GM21390 (cell line): ENCODE results near the gene FUT2.

ENCODE experiments used
- ATAC-seq: cut with Tn5 transposase; IDR thresholded peaks from one replicate; pipeline ENCODE4 v1.9.1; 2021; ENCODE audit not compliant: unreplicated experiment

FUT2 gene

DNA sequence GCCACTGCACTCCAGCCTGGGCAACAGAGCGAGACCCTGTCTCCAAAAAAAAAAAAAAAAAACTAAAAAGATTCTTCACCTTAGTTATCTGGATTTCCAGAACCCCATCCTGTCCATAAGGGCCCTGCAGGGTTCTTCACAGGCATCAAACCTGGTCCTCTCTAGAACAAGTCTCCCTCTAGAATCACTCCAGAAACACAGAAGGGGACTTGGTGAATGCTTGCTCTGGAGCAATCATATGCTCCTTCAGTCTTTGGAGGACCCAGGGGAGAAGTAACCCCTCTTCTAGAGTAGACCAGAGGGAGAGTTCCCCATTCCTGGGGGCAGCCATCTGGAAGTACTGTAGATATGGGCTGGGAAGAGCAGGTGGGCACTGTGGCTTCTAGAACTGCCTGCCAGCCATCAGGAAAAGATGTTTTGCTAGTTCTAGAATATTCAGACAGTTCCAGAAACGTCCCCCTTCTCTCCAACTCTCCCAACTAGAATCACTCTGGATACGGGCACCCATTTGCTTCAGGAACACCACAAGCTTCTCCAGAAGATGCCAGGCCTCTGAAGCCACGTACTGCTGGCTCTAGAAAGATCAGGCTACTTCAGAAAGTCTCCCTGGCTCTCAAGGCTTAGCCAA lies 53.9 kb downstream of the FUT2 start:
- no peak for ATAC-seq

DNA sequence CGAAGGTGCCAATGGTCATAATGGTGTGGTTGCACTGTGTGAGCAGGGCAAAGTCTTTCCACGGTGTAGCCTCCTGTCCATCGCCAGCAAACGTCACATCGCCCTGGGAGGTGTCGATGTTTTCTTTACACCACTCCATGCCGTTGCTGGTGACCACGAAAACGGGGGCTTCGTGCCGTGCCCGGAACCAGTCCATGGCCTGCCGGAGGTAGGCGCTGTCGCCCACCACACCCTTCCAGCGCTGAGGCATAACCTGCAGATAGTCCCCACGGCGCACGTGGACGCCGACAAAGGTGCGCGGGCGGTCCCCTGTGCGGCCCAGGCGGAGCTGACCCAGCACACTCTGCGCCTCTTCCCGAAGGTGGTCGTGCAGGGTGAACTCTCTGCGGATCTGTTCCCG lies 54.6 kb downstream of the FUT2 start:
- no peak for ATAC-seq

DNA sequence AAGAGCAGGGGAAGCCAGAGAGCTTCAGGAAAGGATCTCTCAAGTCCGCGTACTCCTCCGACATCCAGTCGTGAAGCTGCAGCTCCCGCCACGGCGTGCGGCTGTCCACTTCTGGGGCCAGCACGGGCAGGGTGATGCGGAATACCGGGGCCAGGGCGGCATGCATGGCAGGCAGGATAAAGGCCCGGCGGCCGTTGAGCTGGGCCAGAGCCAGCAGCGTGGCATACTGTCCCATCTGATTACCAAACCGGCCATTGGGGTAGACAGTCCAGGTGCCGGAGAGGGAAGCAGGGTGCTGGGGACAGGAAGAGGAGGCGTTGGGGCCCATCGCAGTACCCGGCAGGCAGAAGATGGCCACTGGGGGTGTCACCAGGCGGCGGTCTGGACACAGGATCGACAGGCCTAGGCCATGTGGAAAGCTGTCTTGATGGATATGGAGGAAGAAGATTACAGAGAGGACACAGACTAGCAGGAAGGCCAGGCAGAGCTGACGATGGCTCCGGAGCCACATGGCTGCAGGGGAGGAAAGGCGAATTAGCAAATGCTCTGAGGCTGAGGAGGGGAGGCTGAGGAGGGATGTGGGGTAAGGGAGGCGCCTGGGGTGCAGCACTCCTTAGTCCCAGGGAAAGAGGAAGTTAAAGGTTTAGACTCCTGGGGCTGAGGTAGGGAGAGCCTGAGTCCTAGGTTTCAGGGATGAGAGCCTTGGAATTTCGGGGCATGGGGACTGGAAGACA lies 55.2 kb downstream of the FUT2 start:
- ATAC-seq, result no peak

DNA sequence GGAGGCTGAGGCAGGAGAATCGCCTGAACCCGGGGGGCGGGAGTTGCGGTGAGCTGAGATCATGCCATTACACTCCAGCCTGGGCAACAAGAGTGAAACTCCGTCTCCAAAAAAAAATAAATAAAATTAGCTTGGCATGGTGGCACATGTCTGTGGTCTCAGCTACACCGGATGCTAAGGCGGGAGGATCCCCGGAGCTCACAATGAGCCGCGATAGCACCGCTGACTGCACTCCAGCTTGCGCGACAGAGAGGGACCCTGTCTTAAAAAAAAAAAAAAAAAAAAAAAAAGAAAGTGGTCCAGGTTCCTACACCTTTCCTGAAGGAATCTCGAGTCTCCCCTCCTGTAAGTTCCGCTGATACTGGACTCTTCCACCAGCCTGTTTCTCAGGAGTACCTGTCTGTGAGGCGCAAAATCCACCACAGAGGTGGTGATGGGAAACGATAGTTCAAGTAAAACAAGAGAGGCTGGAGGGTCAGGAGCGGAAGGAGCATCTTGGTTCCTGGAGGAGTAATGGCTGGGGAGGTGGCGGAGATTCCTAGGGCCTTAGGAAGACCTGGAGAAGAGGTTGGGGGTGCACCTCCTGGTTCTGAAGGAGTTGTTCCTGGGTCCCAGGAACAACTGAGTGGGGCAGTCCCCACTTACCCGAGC lies 56.2 kb downstream of the FUT2 start:
- ATAC-seq, result no peak

DNA sequence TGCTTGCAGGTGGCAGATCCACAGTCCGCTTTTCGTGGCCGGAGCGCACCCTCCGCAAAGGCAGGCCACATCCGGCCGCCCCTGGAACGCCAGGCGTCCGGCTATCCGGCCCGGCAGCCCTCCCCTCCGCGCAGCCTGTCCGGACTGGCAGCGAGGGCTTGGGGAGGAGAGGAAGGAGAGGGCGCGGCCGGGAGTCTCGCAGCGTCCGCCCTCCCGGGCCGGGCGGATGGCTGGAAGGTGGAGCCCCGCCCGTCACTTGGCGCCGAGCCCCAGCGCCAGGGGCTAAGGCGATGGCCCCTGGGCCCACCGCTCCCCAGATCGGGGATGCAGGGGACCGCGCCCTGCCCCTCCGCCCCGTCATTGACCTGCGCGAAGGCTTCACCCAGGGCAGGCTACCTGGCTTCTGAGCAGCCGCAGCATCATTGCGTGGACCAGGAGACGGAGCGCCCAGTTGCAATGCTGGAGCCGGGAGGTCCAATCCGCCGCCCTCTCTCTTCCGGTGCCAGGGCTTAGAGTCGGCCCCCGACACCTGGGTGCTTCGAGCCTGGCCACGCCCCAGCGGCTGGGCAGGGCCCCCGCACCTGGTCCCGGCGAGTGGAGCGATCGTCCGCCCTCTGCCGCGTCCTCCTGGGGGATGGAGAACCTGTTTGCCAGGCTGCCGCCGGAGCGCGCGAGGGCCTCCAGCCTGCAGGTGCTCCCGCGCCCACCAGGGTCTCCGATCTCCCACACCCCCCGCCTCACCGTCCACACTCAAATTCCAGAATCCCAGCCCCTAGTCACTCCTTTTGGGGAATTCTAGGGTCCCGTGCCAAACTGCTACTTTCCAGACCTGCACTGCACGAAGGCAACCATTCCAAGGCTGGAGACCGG lies 57.0 kb downstream of the FUT2 start, which contains the start of gene FUT1:
FUT1 (minus strand) TSS at position 146 of the 870 bp plus-strand sequence. CDS start 1,360 bp downstream, outside the sequence.
- no peak for ATAC-seq

DNA sequence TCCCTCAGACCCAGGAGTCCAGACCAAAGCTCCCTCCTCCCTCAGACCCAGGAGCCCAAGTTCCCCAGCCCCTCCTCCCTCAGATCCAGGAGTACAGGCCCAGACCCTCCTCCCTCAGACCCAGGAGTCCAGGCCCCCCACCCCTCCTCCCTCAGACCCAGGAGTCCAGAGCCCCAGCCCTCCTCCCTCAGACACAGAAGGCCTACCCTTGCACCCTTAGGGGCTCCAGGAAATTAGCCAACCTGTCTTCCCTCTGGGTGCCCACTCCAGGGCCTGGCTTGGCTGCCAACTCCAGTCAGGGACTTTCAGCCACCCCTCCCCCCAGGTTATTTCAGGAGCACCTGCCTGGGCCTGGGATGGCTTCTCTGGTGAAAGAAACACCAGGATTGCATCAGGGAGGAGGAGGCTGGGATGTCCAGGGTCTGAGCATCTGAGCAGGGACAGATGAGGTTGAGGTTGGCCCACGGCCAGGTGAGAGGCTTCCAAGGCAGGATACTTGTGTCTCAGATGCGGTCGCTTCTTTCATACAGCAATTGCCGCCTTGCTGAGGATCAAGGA lies 59.4 kb downstream of the FUT2 start, which contains the start of gene FGF21:
FGF21 (plus strand) TSS at position 441 of the 558 bp plus-strand sequence. CDS start 713 bp downstream, outside the sequence.
- no peak for ATAC-seq
